Stomach (tissue), 9 donors: ENCODE measurements around the gene NT5DC4. TPM values are rescaled to one million over a fixed set of nuclear protein-coding genes. Genes with fewer than 3 reads are reported as not detected.

Experiments
- DNase-seq, 2 donors: peaks; one replicate each; pipeline versions ENCODE4 v3.0.0 to v3.0.0-alpha.2; 2013 to 2019
- H3K27ac ChIP-seq, 5 donors: fragments of 200-600 bp in 4 of 5; sonication (generic) in 4 of 5; one replicate each; pipeline ENCODE4 v1.5.1; 2013 to 2019; ENCODE audit warnings: mild to moderate bottlenecking in 1 of 5, moderate library complexity in 1 of 5
- H3K27me3 ChIP-seq, 3 donors: fragments of 200-600 bp; sonication (generic); one replicate each; pipeline ENCODE4 v1.5.1; 2017 to 2019; ENCODE audit warnings: mixed run types in 1 of 3
- H3K36me3 ChIP-seq, 4 donors: fragments of 200-600 bp; sonication (generic); 1 replicate in 3 of 4; 2 replicates in 1 of 4; pipeline ENCODE4 v1.5.1; 2016 to 2019
- H3K4me1 ChIP-seq, 4 donors: fragments of 200-600 bp; sonication (generic); one replicate each; pipeline ENCODE4 v1.5.1; 2016 to 2019
- H3K4me3 ChIP-seq, 4 donors: fragments of 200-600 bp; sonication (generic) in 3 of 4; one replicate each; pipeline ENCODE4 v1.5.1; 2016 to 2019; ENCODE audit warnings: mild to moderate bottlenecking in 1 of 4
- H3K9me3 ChIP-seq, 4 donors: fragments of 200-600 bp; sonication (generic); one replicate each; pipeline ENCODE4 v1.5.1; 2016 to 2019
- EP300 ChIP-seq: sonication (generic); formaldehyde crosslinking; IDR thresholded peaks from one replicate; pipeline ENCODE4 v1.6.1; 2017; ENCODE audit warnings: antibody characterized with exemption
- POLR2A ChIP-seq, 4 donors: fragments of 450-650 bp; IDR thresholded peaks; one replicate each; pipeline ENCODE4 v1.6.1; 2016; ENCODE audit warnings: antibody characterized with exemption in 4 of 4, control low read depth in 2 of 4, mild to moderate bottlenecking in 1 of 4, moderate library complexity in 1 of 4
- POLR2AphosphoS5 ChIP-seq, 3 donors: sonication (generic); formaldehyde crosslinking; IDR thresholded peaks; one replicate each; pipeline ENCODE4 v1.6.1; 2016; ENCODE audit warnings: antibody characterized with exemption in 3 of 3
- WGBS, 5 donors: extraction: QIAGEN DNeasy Blood & Tissue Kit in 3 of 5; methylation state at CpG; one replicate each; pipeline versions ENCODE4 v1.1.5 to v1.1.7; 2013 to 2018; 5-methylcytosine and 5-hydroxymethylcytosine counted together
- intact Hi-C: fragments of 100-400 bp; cut with DNase I; formaldehyde crosslinking; loops from one replicate; pipeline ENCODE4 v1.15.1; 2023; ENCODE audit warnings: low total_unique reads
- polyA plus RNA-seq, 3 donors: library from polyadenylated mRNA; stranded (reverse); fragments of 200-250 nt; gene quantifications; one replicate each; pipeline ENCODE4 v1.2.3, GENCODE V29; 2013
- total RNA-seq, 5 donors: library from RNA; depleted of rRNA; stranded (reverse); fragments of >200 nt; gene quantifications; one replicate each; pipeline versions ENCODE4 v1.1.0 to v1.2.3, GENCODE V29; 2014 to 2016
- TF ChIP-seq, protein P1 (sequence below), 7 experiments: fragments of 450-650 bp in 4 of 7; fragments of 200-600 bp in 3 of 7; sonication (generic) in 3 of 7; IDR thresholded peaks; one replicate each; pipeline ENCODE4 v1.5.1; 2016 to 2019; ENCODE audit warnings: antibody characterized with exemption in 7 of 7, control low read depth in 2 of 7, mild to moderate bottlenecking in 1 of 7
- donor health status: healthy with polysubstance abuse.
- donor health status: Bipolar disorder and iron deficiency.
- donor health status: healthy.

NT5DC4 gene
- total and polyA plus RNA-seq, 8 donors = not detected

DNA sequence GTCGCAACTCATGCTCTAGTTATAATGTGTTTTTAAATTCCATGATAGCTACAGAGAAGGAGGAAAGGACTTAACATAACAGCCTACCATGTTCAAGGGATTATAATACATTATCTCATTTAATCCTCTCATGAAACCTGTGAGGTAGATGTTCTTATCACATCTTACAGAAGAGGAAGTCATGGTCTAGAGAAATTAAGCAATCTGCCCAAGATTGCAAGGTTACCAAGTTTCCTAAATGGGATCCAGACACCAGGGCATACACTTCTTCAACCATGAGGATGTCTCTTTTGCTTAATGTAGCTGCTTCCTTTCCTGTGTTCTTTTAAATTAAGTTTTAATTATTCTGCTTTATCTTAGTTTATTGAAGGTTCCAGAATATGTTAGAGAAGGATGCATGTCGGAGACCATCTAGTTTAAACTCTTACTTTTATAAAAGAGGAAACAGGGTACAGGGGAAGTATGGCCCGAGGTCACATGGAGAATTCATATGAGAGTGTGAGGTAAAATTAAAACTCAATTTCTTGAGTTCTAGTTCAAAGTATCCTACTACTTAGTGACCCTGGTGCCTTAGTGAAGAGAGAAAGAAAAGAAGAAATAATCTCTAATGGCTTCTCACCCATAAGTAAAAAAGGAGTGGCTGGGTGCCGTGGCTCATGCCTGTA is 67.0 kb downstream of the NT5DC4 start:
- Histone ChIP-seq H3K36me3 (no peaks in the 10 kb centered on the region), H3K4me3 (no peak overlapping the region), H3K27ac (no peak overlapping the region), H3K9me3 (no peaks in the 10 kb centered on the region), H3K4me1 (peaks cover 0 to 4% (median 0%) of the 10 kb centered on the region in 4 donors), H3K27me3 (no peaks in the 10 kb centered on the region)
- intact Hi-C loops = no loop called here
- 85 to 90% (median 87%) methylated on average over 4 of the region's 4 CpGs for WGBS, 5 donors
- no peak for DNase-seq
- no peak for TF ChIP-seq POLR2A (IDR thresholded peaks at IDR 0.05)
- no peak for TF ChIP-seq EP300
- TF ChIP-seq POLR2AphosphoS5 (IDR thresholded peaks at IDR 0.05) = no peak
- TF ChIP-seq, protein P1, sequence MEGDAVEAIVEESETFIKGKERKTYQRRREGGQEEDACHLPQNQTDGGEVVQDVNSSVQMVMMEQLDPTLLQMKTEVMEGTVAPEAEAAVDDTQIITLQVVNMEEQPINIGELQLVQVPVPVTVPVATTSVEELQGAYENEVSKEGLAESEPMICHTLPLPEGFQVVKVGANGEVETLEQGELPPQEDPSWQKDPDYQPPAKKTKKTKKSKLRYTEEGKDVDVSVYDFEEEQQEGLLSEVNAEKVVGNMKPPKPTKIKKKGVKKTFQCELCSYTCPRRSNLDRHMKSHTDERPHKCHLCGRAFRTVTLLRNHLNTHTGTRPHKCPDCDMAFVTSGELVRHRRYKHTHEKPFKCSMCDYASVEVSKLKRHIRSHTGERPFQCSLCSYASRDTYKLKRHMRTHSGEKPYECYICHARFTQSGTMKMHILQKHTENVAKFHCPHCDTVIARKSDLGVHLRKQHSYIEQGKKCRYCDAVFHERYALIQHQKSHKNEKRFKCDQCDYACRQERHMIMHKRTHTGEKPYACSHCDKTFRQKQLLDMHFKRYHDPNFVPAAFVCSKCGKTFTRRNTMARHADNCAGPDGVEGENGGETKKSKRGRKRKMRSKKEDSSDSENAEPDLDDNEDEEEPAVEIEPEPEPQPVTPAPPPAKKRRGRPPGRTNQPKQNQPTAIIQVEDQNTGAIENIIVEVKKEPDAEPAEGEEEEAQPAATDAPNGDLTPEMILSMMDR (IDR thresholded peaks at IDR 0.05) = no peak

DNA sequence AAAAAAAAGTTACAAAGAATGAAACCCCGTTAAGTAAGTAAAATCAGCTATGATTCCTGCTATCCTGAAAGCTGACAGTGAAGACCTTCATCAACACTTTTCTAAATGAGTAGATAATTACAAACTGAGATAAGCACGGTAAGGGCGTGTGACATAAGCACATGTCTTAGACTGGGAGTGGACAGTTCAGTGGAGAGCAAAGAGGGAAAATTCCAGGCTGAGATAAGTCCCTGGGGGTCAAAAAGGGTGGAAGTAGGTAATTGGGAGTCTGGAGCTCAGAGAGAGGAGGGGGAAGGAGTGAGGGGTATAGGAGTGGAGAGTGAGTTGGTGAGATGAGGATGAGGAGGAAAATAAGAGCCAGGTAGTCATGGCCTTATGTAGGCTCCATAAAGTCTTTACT is 67.8 kb downstream of the NT5DC4 start:
- no peak for DNase-seq
- Histone ChIP-seq H3K27me3 (no peaks in the 10 kb centered on the region), H3K27ac (no peak overlapping the region), H3K9me3 (no peaks in the 10 kb centered on the region), H3K4me1 (peaks cover 0 to 4% (median 0%) of the 10 kb centered on the region in 4 donors), H3K4me3 (no peak overlapping the region), H3K36me3 (no peaks in the 10 kb centered on the region)
- TF ChIP-seq POLR2A (IDR thresholded peaks at IDR 0.05) (no peak), EP300 (no peak), POLR2AphosphoS5 (IDR thresholded peaks at IDR 0.05) (no peak)
- TF ChIP-seq, protein P1 (IDR thresholded peaks at IDR 0.05) = no peak
- WGBS, 5 donors = 62 to 77% (median 74%) methylated on average over 3 of the region's 3 CpGs
- intact Hi-C loops = no loop called here

Other genes starting within 250 kb of the NT5DC4 start
- gene TTL, start 238.9 kb upstream of the NT5DC4 start, total RNA-seq = 10 to 100 TPM in 2 of 5 donors, 1 to 10 TPM in 3; 2.7 to 26.5 (median 5.3) TPM
- 1 to 10 TPM; 5.2 to 9.7 (median 6.7) TPM for gene TTL, start 238.9 kb upstream of the NT5DC4 start, polyA plus RNA-seq
- gene POLR1B, start 178.6 kb upstream of the NT5DC4 start, total RNA-seq = 10 to 100 TPM; 10.4 to 42.9 (median 16.9) TPM
- 1 to 10 TPM; 2.7 to 4.2 (median 3.9) TPM for gene POLR1B, start 178.6 kb upstream of the NT5DC4 start, polyA plus RNA-seq
- gene CHCHD5, start 136.4 kb upstream of the NT5DC4 start, total RNA-seq = 100 to 1,000 TPM in 1 of 5 donors, 10 to 100 TPM in 3, 1 to 10 TPM in 1; 9.5 to 111 (median 28.0) TPM
- gene CHCHD5, start 136.4 kb upstream of the NT5DC4 start, polyA plus RNA-seq = 10 to 100 TPM; 51.0 to 61.5 (median 59.7) TPM
- gene SLC20A1, start 75.1 kb upstream of the NT5DC4 start, total RNA-seq = 10 to 100 TPM; 17.5 to 63.8 (median 49.0) TPM
- 10 to 100 TPM in 1 of 3 donors, 1 to 10 TPM in 2; 9.0 to 11.3 (median 9.6) TPM for gene SLC20A1, start 75.1 kb upstream of the NT5DC4 start, polyA plus RNA-seq
- gene CKAP2L, start 43.6 kb downstream of the NT5DC4 start, total RNA-seq = 1 to 10 TPM; 1.2 to 4.4 (median 2.0) TPM
- 1 to 10 TPM; 1.1 TPM for gene CKAP2L, start 43.6 kb downstream of the NT5DC4 start, polyA plus RNA-seq
- not detected for gene IL1A, start 63.5 kb downstream of the NT5DC4 start, total RNA-seq
- 1 to 10 TPM in 1 of 3 donors, under 1 TPM in 1, not detected in 1; 0.44 to 2.5 TPM for gene IL1A, start 63.5 kb downstream of the NT5DC4 start, polyA plus RNA-seq
- 10 to 100 TPM in 2 of 5 donors, 1 to 10 TPM in 3; 1.2 to 25.4 (median 7.6) TPM for gene IL1B, start 115.8 kb downstream of the NT5DC4 start, total RNA-seq
- 10 to 100 TPM in 2 of 3 donors, 1 to 10 TPM in 1; 4.6 to 64.9 (median 38.2) TPM for gene IL1B, start 115.8 kb downstream of the NT5DC4 start, polyA plus RNA-seq
- gene IL37, start 190.1 kb downstream of the NT5DC4 start, total RNA-seq = not detected
- gene IL37, start 190.1 kb downstream of the NT5DC4 start, polyA plus RNA-seq = under 1 TPM in 1 of 3 donors, not detected in 2; 0.55 TPM